ENCODE results near the gene PLXND1.

The PLXND1 gene

DNA sequence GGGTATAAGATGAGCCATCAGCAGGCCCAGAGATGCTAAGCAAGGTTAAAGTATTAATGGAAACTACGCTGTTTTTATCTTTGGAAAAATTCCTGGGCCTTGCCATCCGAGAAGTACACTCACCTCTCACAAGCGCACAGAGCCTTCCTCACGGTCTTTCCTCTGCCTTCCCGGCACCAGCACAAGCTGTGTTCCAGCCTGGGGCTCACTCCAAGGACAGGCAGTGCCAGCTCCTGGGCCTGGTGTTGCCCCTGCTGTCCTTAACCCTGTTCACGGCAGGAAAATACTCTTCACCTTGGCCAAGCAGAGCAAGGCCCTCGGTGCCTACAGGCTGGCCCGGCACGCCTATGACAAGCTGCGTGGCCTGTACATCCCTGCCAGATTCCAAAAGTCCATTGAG is 92.4 kb downstream of the PLXND1 start:
- Mint-ChIP-seq H3K27ac (no peak overlapping the region), H3K9me3 (ENCODE audit: low read depth) (no peaks in the 10 kb centered on the region), H3K27me3 (no peaks in the 10 kb centered on the region), H3K4me1 (ENCODE audit: low read depth) (no peaks in the 10 kb centered on the region), H3K4me3 (no peak overlapping the region), H3K36me3 (peaks cover 4% of the 10 kb centered on the region)

DNA sequence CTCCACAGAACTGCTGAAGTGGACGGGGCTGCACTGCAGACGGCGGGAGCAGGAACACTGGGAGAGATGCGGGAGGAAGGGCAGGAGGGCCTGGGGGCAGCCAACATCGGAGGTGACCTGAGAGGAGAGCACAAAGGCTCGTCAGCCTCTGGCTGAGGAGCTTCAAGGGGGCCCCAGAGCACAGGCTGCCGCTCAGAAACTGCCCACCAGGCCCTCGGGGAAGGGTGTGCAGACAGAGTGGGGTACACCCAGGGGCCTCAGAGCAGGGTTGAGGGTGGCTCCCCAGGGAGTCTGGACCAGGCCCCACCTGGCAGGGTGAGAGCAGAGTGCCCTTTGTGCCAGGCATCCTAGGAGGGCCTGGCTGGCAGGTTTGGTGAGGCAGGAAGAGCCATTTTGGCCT is 92.8 kb downstream of the PLXND1 start:
- H3K4me3 Mint-ChIP-seq: no peak overlapping the region
- H3K36me3 Mint-ChIP-seq: peaks cover 4% of the 10 kb centered on the region

DNA sequence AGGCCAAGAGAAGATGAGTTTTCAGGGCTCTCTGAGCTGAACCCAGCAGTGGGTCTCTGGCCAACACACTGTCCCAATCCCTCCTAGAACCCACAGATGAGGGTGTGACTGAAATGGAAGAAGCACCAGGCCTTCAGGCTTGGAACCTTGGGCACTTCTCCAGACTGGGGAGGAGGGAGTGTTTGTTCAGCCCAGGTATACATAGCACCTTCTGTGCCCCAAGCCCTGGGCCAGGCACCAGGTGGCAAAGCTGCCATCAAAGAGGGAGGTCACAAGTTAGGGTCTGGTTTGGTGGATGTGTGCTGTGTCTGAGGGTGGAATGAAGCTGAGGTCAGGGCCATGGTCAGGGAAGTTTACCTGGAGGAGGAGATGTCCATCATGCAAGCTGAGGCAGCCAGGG is 93.9 kb downstream of the PLXND1 start:
- Mint-ChIP-seq H3K9me3 (ENCODE audit: low read depth) (no peaks in the 10 kb centered on the region), H3K4me3 (no peak overlapping the region), H3K27me3 (no peaks in the 10 kb centered on the region), H3K36me3 (peaks cover 4% of the 10 kb centered on the region), H3K4me1 (ENCODE audit: low read depth) (no peaks in the 10 kb centered on the region), H3K27ac (no peak overlapping the region)

More for the DNA sequence above, 92.8 kb downstream of the PLXND1 start:
- Mint-ChIP-seq H3K27ac (no peak overlapping the region), H3K27me3 (no peaks in the 10 kb centered on the region), H3K9me3 (ENCODE audit: low read depth) (no peaks in the 10 kb centered on the region), H3K4me1 (ENCODE audit: low read depth) (no peaks in the 10 kb centered on the region)

DNA sequence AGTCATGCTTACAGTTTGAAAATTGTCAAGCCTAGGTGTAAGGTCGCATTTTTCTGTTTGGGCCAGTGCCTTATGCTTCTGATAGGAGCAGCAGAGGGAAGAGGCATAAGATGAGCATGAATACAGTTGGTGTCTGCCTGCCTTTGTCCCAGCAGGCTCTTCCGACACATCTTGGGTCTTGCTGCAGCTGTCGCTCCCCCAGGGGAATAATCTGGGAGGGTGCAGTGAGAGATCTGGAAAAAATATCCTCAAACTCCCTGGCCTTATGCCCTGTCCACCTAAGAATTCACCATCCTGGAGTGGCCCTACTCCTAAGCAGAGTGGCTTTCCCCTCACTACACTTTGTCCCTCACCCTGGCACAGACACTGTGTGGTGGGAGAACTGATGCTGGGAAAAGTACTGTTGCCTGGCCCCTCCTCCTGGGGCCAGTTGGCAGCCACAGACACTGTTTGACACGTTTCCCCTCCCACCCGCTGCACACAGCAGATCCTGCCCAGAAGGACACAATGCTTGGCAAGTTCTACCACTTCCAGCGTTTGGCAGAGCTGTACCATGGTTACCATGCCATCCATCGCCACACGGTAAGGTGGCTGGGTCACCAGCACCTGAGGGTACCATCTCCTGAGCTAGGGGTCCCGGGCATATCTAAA is 99.2 kb downstream of the PLXND1 start:
- no peaks in the 10 kb centered on the region for H3K9me3 Mint-ChIP-seq (ENCODE audit: low read depth)
- no peak overlapping the region for H3K27ac Mint-ChIP-seq
- no peaks in the 10 kb centered on the region for H3K27me3 Mint-ChIP-seq
- peaks cover under 1% of the 10 kb centered on the region for H3K36me3 Mint-ChIP-seq
- H3K4me1 Mint-ChIP-seq (ENCODE audit: low read depth): no peaks in the 10 kb centered on the region
- H3K4me3 Mint-ChIP-seq: no peak overlapping the region

DNA sequence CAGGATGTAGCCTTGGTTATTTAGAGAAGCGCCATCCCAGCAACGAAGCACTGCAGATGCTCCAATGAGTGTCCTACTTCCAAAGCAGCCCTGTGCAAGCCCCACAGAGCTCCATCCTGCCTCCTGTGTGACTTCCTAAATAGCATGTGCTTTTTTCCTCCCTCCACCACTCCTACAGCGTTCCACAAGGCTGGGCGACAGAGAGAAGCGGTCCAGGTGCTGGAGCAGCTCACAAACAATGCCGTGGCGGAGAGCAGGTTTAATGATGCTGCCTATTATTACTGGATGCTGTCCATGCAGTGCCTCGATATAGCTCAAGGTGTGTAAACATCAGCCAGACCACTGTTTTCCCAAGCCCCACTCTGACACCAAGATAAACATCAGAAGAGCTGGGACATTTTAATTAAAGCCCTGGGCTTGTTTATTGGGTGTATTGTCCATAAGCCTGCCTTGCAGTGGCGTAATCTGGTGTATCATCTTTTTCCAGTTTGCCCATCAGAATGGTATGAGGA is 100.2 kb downstream of the PLXND1 start:
- Mint-ChIP-seq H3K4me1 (ENCODE audit: low read depth) (no peaks in the 10 kb centered on the region), H3K27ac (no peak overlapping the region), H3K4me3 (no peak overlapping the region), H3K36me3 (peaks cover 2% of the 10 kb centered on the region), H3K27me3 (no peaks in the 10 kb centered on the region), H3K9me3 (ENCODE audit: low read depth) (no peaks in the 10 kb centered on the region)

DNA sequence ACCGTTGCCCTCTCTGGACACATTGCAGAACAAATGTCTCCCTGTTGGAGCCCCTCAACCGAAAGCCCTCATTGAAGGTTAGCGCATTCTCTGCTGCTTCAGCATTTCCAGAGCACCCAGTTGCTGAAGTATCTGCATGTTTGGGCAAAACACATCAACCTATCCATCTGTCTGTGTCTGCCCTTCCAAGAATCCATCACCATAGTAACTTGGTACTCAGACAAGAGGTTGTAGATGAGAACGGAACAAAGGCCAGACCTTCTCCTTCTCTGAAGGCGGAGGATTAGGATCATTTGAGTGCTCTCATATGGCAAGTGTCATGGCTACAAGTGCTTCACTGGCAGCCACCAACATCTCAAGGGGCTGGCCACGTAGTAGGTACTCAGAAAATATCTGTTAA is 101.1 kb downstream of the PLXND1 start:
- Mint-ChIP-seq H3K4me1 (ENCODE audit: low read depth) (no peaks in the 10 kb centered on the region), H3K36me3 (peaks cover 6% of the 10 kb centered on the region), H3K4me3 (no peak overlapping the region), H3K27ac (no peak overlapping the region), H3K9me3 (ENCODE audit: low read depth) (no peaks in the 10 kb centered on the region), H3K27me3 (no peaks in the 10 kb centered on the region)
